Mononuclear cell (primary cell): ENCODE data around the gene C20orf204. TPM values are rescaled to one million over a fixed set of nuclear protein-coding genes. Genes with fewer than 3 reads are reported as not detected.

ENCODE experiments used
- H3K27me3 ChIP-seq: 2 replicates; pipeline ENCODE4 v1.6.0; 2011; ENCODE audit warnings: low read length, control low read depth; ENCODE audit not compliant: insufficient read depth
- H3K4me1 ChIP-seq: 2 replicates; pipeline ENCODE4 v1.5.1; 2011; ENCODE audit warnings: mild to moderate bottlenecking, low read length, control low read depth; ENCODE audit not compliant: insufficient read depth
- H3K4me3 ChIP-seq: 2 replicates; pipeline ENCODE4 v1.5.1; 2011; ENCODE audit warnings: mild to moderate bottlenecking, low read length, moderate library complexity
- H3K9me3 ChIP-seq: 2 replicates; pipeline ENCODE4 v1.5.1; 2011; ENCODE audit warnings: low read depth, mild to moderate bottlenecking, control low read depth, low read length
- total RNA-seq: library from RNA; depleted of rRNA; stranded (reverse); fragments of >200 nt; gene quantifications from one replicate; pipeline ENCODE4 v1.2.3, GENCODE V29; 2012

Gene C20orf204
- total RNA-seq, 1 donor = 2.9 TPM

DNA sequence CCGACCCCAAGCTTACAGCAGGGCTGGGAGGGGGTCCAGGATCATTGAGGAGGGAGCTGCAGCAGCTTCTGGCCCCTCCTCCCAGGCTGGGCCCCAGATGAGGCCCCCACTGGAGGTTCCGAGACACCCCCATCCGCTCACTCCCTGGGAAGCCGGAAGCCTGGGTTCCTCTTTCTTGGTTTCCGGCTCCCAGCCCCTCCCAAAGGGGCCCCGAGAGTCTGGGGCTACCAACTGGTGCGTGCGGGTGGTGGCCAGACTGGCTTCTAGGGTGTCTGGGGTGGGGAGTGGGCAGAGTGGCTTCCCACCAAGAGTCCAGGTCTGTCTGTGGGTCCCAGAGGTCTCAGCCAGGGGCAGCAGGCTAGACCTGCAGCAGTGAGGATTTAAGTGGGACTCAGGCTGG lies 41.1 kb downstream of the C20orf204 start:
- Histone ChIP-seq H3K9me3 (no peaks in the 10 kb centered on the region), H3K4me1 (peaks cover 47% of the 10 kb centered on the region), H3K27me3 (no peaks in the 10 kb centered on the region), H3K4me3 (peak overlapping the region; percentile 95)

- Histone ChIP-seq H3K4me1 (peaks cover 51% of the 10 kb centered on the region), H3K4me3 (peak overlapping the region; percentile 95)
Measured at GRCh38 chr20:64077541-64077875, 41.5 kb downstream of the C20orf204 start.

GRCh38 chr20:64077876-64078551 lies 42.0 kb downstream of the C20orf204 start:
- Histone ChIP-seq H3K27me3 (no peaks in the 10 kb centered on the region), H3K4me3 (peak overlapping the region; percentile 95), H3K9me3 (no peaks in the 10 kb centered on the region), H3K4me1 (peaks cover 56% of the 10 kb centered on the region)

More at GRCh38 chr20:64077541-64077875, 41.5 kb downstream of the C20orf204 start:
- no peaks in the 10 kb centered on the region for H3K9me3 ChIP-seq
- H3K27me3 ChIP-seq = no peaks in the 10 kb centered on the region

DNA sequence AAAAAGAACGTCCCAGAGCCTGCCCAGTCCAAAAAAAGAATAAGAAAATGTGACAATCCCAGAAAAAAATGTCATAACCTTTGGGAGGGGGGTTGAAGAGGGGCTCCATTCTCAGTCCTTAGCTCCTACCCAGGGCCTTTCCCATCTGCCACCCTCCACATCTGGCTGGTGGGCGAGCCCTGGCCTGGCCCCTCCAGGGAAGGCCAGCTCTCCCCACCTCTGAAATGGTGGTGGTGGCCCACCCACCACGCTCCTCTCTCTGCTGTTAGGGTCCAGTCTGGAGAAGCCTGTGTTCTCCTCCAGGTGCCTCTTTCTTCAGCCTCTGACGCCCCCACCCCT lies 42.9 kb downstream of the C20orf204 start:
- Histone ChIP-seq H3K27me3 (no peaks in the 10 kb centered on the region), H3K4me1 (peaks cover 63% of the 10 kb centered on the region), H3K4me3 (peak overlapping the region; percentile 95)

DNA sequence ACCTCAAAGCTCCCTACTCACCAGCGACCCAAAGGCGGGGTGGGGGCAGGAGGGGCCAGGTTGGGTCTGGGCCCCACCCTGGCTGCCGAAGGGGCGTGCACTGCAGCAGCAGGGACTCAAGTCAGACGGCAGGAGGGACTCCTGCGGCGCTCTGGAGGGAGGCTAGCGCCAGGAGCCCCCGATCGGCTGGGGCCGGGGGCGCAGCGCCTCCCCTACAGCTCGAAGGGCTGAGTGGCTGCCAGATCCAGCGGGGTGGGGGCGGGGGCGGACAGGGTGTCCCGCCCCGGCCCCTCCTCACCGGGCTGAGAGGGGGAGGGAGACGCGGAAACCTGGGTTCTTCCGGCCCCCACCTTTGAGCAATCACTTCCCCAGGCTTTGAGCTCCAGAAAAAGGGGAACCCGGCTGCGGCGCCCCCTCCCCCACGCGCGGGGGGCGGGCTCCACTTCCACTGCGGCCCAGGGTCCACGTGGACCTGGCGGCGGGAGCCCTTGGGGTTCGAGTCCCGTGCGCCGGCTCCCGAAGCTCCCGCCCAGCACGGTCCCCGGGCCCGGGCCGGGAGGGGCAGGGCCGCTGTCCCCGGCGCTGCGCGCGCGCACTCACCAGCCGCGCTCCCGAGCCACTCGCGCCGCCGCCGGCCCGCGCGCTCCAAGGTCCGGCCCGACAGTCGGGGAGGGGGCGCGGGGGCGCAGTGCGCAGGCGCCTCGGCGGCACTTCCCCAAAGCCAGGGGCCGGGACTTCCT lies 43.5 kb downstream of the C20orf204 start, which contains the start of gene RGS19:
TSS of gene RGS19 (minus strand) at position 246 of the 740 bp plus-strand sequence. CDS start 2,632 bp downstream, outside the sequence.
- H3K9me3 ChIP-seq = no peaks in the 10 kb centered on the region
- peak within 1 kb of the TSS; percentile 95 for H3K4me3 ChIP-seq
- peaks cover 68% of the 10 kb centered on the region for H3K4me1 ChIP-seq
- H3K27me3 ChIP-seq = peaks cover 4% of the 10 kb centered on the region

More for the DNA sequence above, 42.9 kb downstream of the C20orf204 start:
- no peaks in the 10 kb centered on the region for H3K9me3 ChIP-seq

DNA sequence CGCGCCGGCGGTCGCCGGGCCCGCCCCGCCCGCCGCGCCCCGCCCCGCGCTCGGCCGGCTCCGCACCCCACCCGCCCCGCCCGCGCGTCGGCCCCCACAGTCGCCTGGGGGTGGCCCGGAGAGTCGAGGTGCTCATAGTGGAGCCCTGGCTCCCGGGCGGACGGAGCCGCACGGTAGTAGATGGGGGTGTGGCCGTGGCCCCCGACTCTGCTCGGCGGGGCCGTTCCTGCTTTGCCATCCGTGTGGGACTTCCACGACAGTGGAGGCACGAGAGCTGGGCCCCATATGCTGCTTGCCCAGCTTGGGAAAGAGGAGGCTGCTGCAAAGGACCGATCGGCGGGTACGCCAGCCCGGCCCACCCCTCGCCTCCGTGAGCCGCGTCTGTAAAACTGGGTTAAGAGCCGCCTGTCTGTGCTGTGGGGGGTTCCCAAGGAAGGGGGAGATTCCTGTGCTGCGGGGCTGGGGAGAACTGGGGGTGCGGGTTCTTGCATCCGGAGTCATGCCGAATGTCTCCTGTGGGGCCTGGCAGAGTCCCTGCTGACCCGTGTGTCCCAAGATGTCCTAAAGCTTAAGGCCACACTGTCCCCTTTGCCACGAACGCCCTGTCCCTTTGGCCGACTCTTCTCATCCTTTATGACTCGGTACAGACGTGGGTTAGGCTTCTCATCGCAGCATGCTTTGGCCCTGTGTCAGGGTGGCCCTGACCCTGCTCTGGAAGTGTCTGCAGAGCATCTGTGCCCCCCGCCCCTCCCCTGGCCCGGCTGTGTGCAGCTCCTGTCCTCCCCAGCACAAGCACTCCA lies 44.2 kb downstream of the C20orf204 start, which contains the start of gene OPRL1:
TSS of gene OPRL1 (plus strand) at position 70 of the 800 bp plus-strand sequence. CDS start 12,639 bp downstream, outside the sequence.
- Histone ChIP-seq H3K4me3 (peak within 1 kb of the TSS; percentile 95), H3K9me3 (no peaks in the 10 kb centered on the region), H3K27me3 (peaks cover 11% of the 10 kb centered on the region), H3K4me1 (peaks cover 68% of the 10 kb centered on the region)

DNA sequence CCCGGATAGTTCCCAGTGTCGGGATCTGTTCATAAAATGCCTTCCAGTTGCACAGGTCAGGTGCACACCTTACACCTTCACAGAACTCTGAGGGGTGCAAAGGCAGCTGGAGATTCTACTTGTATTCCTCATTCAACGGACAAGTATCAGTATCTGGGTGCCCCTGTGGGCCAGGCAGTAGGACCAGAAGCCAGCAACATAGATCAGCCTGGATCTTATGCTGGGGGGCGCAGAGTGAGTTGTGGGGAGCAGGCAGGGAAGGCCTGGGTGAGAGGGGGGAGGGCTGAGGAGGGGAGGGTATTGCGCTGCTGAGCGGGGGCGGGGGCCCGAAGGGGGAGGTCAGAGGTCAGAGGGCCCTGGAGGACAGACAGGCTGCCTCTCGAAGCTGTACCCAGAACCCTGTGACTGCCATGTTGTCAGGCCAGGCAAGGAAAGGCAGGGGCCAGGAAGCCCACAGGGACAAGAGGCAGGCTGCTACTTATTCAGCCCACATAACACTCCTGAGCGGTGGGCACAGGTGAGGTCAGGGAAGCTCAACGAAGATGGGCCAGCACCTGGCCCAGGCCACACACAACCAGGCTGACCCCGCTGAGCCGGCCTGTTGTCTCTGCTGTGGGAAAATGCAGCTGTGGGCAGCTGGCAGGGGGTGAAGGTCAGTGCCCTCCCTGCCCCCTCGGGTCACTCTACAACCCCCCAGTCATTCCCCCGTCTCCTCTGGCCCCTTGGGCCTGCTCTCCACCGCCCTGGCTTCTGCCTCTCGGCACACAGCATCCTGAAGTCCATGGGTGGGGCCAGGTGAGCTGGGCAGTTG lies 45.0 kb downstream of the C20orf204 start:
- H3K4me3 ChIP-seq = peak overlapping the region; percentile 67
- peaks cover 18% of the 10 kb centered on the region for H3K27me3 ChIP-seq
- H3K4me1 ChIP-seq = peaks cover 60% of the 10 kb centered on the region
- H3K9me3 ChIP-seq = no peaks in the 10 kb centered on the region

GRCh38 chr20:64081624-64081964 lies 45.6 kb downstream of the C20orf204 start:
- H3K27me3 ChIP-seq = peaks cover 18% of the 10 kb centered on the region
- peaks cover 54% of the 10 kb centered on the region for H3K4me1 ChIP-seq
- H3K9me3 ChIP-seq = no peaks in the 10 kb centered on the region
- no peak overlapping the region for H3K4me3 ChIP-seq

- H3K9me3 ChIP-seq = no peaks in the 10 kb centered on the region
- H3K27me3 ChIP-seq = peaks cover 18% of the 10 kb centered on the region
- no peak overlapping the region for H3K4me3 ChIP-seq
- peaks cover 48% of the 10 kb centered on the region for H3K4me1 ChIP-seq
Measured at GRCh38 chr20:64082126-64082731, 46.2 kb downstream of the C20orf204 start.

DNA sequence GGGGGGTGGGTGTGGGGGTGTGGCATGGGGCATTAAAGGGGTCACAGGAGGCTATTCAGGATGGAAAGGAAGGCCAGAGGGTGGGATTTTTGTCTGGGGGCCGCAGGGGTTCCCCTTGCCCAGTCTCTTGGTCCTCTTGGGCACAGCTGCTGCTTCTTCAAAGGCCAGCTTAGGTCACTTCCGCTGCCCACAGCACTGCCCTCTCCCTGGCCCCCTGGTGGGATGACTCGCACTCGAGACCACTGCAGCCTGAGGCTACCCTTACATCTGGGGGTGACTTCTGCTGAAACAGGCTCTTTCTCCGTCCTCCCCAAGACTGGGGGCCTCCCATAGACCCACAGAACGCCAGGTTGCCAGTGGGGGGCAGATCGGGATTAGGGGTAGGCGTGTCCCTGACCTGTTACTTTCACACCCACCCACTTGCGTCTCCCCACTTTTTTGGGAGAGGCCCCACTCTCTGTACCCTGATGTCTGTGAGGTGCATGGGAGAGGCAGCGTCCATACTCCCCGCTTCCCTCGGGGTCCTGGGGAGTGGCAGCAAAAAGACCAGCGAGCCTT lies 46.9 kb downstream of the C20orf204 start:
- Histone ChIP-seq H3K4me3 (peak overlapping the region; percentile 34), H3K27me3 (peaks cover 18% of the 10 kb centered on the region), H3K9me3 (no peaks in the 10 kb centered on the region), H3K4me1 (peaks cover 43% of the 10 kb centered on the region)

DNA sequence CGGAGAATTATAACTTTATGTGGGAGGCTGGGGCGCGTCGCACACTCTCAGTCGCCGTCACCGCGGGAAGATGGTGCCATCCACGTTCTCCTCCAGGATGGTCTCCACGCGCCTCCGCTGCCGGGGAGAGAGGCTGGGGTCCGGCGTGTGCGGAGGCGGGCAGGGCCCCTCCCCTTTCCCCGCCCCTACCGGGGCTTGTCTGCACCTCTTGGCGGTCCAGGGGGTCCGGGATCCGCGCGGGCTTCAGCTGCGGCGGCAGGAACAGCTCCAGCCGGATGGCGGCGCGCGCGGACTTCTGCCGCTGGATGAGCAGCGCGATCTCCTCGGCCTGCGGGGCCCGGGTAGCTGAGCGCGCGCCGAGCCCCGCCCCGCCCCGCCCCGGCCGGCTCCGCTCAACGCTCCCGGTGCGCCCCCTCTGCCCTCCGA lies 47.4 kb downstream of the C20orf204 start:
- H3K4me1 ChIP-seq = peaks cover 43% of the 10 kb centered on the region
- H3K9me3 ChIP-seq = no peaks in the 10 kb centered on the region
- H3K27me3 ChIP-seq = peaks cover 18% of the 10 kb centered on the region
- H3K4me3 ChIP-seq = peak overlapping the region; percentile 34

DNA sequence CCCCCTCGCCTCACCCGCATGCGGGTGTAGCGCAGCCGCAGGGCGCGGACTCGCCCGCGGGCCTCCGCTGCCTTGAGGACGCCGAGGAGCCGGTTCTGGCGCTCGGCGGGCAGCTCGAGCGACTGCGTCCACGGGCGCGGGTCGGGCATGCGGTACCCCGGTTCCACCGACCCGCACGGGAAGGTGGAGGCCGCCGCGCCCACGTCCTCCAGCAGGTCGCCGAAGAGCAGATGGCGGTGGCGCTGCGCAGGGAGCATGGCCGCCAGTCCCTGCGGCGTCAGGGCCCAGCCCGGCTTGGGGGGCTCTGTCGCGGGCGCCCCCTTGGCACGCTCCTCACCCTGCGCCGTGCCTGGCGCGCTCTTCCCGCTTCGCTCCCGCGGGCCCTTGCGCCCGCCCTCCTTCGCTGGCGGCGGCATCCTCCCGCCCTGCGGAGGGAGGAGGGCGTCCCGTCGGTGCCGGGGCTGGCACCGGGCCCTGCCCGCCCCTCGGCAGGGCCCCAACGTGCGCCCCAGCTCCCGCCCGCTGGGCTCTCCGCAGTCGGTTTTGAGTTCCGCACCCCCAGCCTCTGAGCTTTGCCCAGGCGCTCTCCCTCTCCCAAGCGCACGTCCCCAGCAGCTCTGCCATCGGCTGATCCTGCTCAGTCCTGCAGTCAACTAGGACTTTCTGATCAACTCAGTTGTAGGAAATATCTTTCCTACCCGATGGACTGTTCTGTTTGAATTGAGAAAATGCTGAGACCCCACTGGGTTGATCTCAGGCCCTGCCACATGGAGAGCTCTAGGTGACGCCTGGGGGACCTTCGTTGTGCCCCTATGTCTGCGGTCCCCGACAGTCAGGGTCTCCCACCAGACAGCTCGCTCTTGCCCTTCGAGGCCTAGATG lies 48.1 kb downstream of the C20orf204 start, which contains the start of gene LKAAEAR1:
TSS of gene LKAAEAR1 (minus strand) at position 595 of the 881 bp plus-strand sequence. CDS start at position 416, 179 bp downstream.
- Histone ChIP-seq H3K27me3 (peaks cover 18% of the 10 kb centered on the region), H3K4me1 (peaks cover 43% of the 10 kb centered on the region), H3K4me3 (peak within 1 kb of the TSS; percentile 34), H3K9me3 (no peaks in the 10 kb centered on the region)

DNA sequence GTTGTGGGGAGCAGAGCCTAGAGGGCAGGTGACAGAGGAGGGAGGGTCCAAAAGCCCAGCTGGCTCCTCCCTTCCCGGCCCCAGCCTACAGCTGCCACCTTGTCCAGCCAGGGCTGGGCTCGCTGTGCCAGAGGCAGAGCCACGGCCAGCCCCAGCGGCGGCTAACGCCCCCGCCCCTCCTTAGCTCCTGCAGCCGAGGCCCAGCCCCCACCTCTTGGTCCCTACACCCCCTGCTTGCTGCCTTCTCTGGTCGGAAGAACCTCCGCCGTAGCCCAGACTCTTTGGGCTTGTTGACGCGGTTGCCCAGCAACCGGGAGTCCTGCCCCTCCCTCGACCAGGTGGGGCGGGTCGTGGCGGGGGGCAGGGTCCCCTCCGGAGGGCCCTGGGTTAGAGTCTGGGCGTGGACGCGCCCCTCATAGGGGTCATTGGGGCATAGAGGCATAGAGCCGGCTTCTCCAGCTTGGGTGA lies 48.7 kb downstream of the C20orf204 start:
- Histone ChIP-seq H3K9me3 (no peaks in the 10 kb centered on the region), H3K4me3 (no peak overlapping the region), H3K4me1 (peaks cover 43% of the 10 kb centered on the region), H3K27me3 (peaks cover 18% of the 10 kb centered on the region)
